ENCODE data around the gene STX2.

The STX2 gene

DNA sequence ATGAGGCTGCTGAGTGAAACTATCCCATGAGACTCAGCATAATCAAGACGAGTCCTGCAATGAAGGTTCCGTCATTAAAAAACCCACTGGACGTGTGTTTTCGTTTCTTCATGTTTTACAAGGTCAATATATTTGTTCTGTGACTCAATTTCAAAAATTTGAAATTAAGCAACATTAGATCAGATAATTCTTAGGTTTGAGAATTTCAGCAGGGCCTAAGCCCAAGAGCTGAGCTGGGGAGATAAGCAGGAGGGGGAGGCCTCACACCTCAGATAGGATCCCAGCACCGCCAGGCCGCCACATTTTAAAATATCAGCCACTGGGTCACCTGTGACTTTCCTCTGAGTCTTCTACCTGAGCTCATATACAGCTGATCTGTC is 13.3 kb downstream of the STX2 start:
- no peak for TF ChIP-seq CTCF (IDR thresholded peaks at IDR 0.05; ENCODE audit: borderline replicate concordance, control extremely low read depth, extremely low read depth, insufficient read depth, missing control alignments)
- in situ Hi-C loops (cut with MboI; ENCODE audit: low sequenced_read_pairs, unreplicated experiment), result no loop called here
- DNase-seq (ENCODE audit: low spot score), result no peak

DNA sequence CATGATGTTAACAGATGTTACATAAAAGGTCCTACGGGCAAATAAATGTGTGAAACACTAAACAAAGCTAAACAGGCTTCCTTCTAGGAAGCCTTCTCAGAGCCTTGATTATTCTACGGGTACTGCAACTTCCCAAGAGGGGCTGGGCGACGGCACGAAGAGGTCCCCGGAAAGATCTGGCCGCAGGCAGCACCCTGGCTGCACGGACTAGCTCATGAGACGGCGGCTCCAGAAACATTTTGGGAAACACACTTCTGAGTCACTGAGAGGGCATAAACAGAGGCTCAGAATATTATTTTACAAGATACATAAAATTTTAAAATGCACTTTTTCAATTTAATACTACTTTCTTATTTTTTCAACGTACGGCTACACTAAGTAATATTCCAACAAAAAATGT is 19.4 kb downstream of the STX2 start:
- in situ Hi-C loops (cut with MboI; ENCODE audit: low sequenced_read_pairs, unreplicated experiment), result loop anchor here (10.0 kb wide), 1 partner anchor 55 kb away; no protein-coding TSS in a partner anchor
- no peak for DNase-seq (ENCODE audit: low spot score)
- TF ChIP-seq CTCF (IDR thresholded peaks at IDR 0.05; ENCODE audit: borderline replicate concordance, control extremely low read depth, extremely low read depth, insufficient read depth, missing control alignments), result no peak

DNA sequence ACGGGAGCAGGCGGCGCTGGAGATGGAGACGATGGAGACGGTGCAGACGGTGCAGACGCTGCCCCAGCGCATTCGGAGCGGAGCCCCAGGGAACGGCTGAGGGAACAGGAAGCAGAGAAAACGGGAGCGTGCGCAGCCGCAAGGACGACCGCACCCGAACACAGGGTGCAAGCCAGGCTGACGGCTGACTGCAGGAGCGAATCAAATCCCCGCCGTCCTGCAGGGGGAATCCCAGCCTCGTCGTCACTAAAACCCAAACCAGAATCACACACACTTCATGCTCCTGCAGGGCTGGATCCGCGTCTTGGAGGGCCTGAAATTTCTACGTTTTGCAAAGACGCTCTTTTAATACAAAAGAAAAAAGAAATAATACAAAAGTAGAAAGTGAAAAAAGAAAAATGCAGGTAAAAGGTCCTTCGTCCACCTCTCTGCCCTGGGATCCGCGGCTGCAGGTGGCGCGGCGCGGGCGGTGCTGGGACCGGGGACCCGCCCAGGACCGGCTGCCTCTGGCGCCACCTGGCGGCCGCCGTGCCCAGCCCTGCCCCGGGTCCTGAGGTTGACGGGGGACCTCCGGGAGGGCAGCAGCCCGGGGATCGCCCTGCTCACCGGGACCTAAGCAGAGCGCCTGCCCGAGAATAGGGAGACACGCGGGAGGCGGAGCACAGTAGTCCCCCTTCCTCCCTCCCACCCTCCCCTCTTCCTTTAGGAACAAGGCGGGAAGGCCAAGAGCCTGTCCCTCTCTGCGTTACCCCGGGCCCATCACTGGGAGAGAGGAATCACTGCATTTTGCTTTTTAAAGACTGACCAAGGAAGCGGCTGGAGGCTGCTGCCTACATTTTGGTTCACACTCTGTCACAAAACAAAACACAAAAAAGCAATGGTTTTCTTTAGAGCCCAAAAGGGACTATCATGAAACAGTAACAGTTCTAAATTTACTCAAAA is 20.1 kb downstream of the STX2 start:
- TF ChIP-seq CTCF (IDR thresholded peaks at IDR 0.05; ENCODE audit: borderline replicate concordance, control extremely low read depth, extremely low read depth, insufficient read depth, missing control alignments), result peak; percentile 95
- in situ Hi-C loops (cut with MboI; ENCODE audit: low sequenced_read_pairs, unreplicated experiment), result loop anchor here (10.0 kb wide), 1 partner anchor 54 kb away; no protein-coding TSS in a partner anchor
- DNase-seq (ENCODE audit: low spot score), result peak; percentile 95

GRCh38 chr12:130818272-130818634 is 20.8 kb downstream of the STX2 start:
- DNase-seq (ENCODE audit: low spot score), result no peak
- no peak for TF ChIP-seq CTCF (IDR thresholded peaks at IDR 0.05; ENCODE audit: borderline replicate concordance, control extremely low read depth, extremely low read depth, insufficient read depth, missing control alignments)
- in situ Hi-C loops (cut with MboI; ENCODE audit: low sequenced_read_pairs, unreplicated experiment), result loop anchor here (10.0 kb wide), 1 partner anchor 53 kb away; no protein-coding TSS in a partner anchor

- TF ChIP-seq CTCF (IDR thresholded peaks at IDR 0.05; ENCODE audit: borderline replicate concordance, control extremely low read depth, extremely low read depth, insufficient read depth, missing control alignments), result no peak
- DNase-seq (ENCODE audit: low spot score), result no peak
- in situ Hi-C loops (cut with MboI; ENCODE audit: low sequenced_read_pairs, unreplicated experiment), result loop anchor here (10.0 kb wide), 1 partner anchor 53 kb away; no protein-coding TSS in a partner anchor
Measured at GRCh38 chr12:130817804-130818203, 21.2 kb downstream of the STX2 start.

DNA sequence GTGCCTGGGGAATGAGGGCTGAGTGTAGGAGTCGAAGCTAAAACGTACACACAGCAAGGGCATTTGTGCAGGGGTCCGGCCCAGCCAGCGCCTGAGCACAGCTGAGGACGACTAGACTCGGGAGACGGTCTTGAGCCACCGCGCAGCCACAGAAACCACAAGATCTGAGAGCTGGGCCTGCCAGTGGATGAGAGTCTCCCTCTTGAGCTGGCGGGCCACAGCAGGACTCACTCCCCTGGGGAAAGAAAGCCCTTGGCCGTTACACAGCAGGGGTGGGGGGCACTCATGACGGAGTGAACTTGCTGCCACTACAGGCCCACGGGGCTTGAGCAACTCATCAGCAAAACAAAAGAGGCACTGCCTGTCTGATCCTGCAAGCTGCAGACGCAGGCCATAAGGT is 23.0 kb downstream of the STX2 start:
- TF ChIP-seq CTCF (IDR thresholded peaks at IDR 0.05; ENCODE audit: borderline replicate concordance, control extremely low read depth, extremely low read depth, insufficient read depth, missing control alignments), result no peak
- in situ Hi-C loops (cut with MboI; ENCODE audit: low sequenced_read_pairs, unreplicated experiment), result loop anchor here (10.0 kb wide), 1 partner anchor 51 kb away; no protein-coding TSS in a partner anchor
- no peak for DNase-seq (ENCODE audit: low spot score)

All from GM13976 (cell line).